Inflammatory macrophage treated with lipopolysaccharide for 4 hours (primary cell): Measurements from ENCODE around the gene CCDC50.

Source experiments
- DNase-seq: peaks from one replicate; pipeline ENCODE4 v3.0.0-alpha.2; 2020

CCDC50 gene

DNA sequence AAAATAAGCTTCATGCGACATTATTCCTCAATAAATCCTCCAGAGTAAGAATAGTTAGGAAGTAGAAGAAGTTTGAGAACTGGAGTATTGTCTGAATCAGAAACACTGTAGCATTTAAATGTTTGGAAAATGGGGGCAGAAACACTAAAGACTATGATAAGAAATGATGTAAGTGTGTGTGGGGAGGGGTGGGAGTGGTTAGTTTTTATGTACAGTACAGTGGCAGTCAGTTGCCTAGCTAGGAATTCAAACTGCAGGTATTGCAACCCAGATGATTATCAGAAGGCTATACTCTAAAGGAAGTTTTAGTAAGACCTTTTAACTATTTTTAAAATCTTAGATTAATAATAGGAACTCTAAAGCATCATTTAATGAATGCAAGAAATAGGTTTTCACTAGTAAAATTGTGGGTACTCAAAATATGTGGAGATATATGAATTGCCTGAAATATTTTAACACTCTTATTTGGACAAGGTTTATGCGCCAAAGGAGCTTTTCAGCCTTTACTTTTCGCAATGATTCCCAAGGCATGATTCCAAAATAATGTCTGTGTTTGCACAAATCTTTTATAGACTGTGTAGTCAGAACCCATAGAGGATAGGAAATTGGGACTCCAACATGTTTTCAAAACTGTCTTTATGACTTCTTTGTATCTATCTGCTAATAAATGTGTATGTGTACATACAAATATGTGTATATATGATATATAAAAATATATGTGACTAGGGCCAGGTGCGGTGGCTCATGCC is 8.0 kb upstream of the CCDC50 start:
- no peak for DNase-seq

DNA sequence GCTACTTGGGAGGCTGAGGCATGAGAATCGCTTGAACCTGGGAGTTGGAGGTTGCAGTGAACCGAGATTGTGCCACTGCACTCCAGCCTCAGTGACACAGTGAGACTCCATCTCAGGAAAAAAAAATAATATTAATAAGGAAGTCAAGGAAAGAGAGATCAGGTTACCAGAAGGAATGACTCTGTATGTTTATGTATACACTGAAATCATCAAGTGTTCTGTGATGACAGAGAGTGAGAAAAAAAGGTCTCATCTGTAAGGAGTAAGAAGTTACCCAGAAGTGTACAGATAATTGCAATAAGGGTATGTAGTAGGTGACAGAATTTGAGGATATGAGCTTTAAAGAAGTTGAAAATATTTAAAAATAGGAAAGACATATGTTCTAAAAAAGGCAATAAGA is 4.3 kb upstream of the CCDC50 start:
- no peak for DNase-seq

DNA sequence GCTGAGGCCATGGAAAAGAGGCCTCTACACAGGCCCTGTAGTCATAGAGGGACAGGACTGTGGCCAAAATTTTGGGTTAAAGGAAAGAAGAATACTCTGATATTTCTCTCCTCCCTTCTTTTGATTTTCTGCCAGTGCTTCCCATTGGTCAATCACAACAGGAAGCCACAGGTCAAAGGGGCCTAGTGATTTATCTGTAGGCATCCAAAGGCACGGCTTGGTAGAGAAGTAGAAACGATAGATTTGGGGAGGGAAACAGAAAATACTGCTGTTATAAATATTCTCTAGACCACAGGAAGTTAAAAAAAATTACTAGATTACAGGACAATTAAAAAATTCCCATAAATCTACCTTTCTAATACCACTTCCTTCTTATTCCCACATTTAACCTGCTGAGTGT is 1.7 kb upstream of the CCDC50 start:
- no peak for DNase-seq

DNA sequence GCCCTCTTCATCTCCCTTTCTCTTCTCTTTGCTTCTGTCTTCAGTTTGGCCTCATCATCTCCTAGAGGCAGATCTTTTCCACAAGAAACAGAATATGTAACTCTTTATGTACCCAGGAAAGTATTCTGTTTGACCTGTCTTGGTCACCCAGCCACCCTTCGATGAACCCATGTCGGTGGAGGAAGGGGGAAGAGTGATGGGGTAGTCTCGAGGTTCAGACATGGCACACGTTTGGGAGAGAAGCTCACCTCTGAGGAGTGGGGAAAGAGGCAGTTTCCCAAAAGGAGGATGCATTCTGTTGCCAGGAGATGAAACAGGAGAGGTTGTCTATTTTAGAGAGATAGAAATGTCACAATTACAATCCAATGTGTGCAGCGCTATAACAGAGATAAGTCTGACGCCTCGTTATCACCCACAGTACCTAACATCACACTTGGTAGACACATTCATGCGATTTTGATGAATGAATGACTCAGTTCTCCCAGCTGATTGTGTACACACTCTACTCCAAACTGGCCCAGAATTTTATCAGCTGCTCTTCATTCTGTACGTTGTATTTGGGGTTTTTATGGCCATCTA is 722 bp upstream of the CCDC50 start:
- no peak for DNase-seq

DNA sequence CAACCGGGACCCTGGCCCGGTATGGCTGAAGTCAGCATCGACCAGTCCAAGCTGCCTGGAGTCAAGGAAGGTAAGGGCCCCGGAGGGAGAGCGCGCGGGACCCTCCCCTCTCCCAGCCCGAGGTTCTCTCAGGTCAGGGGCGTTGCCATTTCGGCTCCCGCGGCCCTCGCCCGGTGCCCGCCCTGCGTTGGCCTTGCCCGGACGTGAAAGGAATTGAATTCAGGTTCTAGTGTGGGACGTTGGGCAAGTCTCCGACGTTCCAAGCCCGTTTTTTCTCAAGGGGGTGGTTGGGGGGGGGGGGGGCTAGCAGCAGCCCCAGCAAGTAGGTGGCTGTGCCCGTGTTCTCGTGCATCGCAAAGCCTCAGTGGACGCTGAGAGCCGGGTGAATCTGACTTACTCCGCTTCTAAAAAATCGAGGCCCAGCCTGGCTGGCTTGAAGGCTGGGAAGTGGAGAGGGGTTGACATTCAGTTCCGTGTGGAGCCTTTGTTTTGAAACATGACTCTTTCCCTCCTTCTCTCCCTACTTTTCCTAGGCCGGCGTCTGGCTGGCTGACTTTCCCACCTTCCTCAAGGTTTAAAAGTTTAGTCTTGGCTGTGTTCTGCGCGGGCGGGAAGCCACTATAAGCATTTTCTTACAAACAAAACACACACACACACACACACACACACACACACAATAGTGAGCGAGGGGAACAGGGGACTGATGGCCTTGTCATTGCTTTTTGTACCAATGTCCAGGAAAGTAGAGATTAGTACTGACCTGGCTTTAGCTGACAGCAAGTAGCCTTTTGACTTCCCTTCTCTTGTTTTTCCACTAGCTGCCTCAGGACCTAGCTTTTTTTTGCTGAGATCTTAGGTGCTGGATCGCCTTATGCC is 698 bp downstream of the CCDC50 start, which contains the start of gene UTS2B:
TSS of gene UTS2B (minus strand) at position 873 of the 876 bp plus-strand sequence. CDS start 48,337 bp downstream, outside the sequence.
- DNase-seq = peak; percentile 38

DNA sequence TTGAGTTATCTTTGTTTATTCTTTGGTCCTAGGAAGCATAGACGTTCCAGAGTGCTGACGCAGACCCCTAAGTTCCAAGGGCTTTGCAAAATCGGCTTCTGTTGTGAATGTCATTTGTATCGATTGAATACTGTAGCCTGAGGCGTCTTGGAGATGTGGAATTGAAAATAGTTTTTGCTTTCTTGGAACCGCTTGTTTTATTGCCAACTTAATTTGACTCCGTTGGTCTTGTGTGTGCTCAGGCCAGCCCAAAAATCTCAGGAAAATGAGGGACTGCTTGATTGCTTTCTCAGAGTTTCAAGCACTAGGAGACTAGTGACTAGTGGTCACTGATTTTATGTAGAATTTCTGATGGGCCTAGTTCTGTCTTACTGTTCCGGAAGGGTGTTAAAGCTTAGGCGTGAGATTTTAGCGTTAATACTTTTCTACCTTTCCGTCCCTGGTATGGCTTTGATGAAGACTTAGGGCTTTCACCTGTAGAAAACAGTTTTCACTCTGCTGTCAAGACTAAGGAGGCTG is 1.4 kb downstream of the CCDC50 start:
- no peak for DNase-seq

DNA sequence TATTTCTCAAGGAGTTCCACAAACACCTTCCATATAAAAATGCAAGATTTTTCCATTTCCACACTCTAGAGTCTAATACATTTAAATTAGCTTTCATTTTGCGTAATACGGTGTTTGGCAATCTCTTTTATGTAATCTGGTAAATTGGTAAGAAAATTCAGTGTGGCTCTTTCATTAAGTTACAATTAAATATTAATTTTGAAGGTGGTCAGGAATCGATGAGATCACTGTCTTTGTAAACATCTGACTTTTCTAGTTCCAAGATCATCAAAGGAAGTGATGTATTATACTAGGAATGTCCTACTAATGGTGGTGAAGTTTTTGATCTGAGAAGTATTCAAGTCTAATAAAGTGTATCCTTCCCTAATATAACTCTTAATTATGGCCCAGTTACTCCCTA is 2.2 kb downstream of the CCDC50 start:
- DNase-seq = peak; percentile 73

DNA sequence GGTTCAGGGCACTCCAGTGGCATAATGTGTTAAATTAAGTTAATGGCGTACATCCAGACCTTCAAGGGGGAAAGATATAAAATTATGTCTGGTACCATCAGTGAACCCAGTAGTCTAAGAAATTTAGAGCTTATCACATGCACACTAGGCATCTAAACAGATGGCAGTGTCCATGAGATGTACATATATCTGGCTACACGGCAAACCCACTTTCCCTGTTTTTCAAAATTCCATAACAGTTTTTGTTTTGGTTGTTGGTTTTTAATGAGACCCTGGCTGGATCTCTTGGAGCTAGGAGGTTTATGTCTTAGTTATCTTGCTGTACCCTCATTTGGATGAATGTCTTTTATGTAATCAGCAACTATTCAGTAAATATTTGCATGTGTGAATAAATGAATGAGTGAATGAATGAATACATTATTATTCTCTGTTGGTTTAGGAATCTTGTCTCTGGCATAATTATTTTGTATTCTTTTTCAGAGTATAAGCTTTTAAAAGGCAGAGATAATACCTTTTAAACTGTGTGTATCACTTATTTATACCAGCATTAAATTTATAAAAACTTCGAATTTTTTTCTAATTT is 4.2 kb downstream of the CCDC50 start:
- no peak for DNase-seq

DNA sequence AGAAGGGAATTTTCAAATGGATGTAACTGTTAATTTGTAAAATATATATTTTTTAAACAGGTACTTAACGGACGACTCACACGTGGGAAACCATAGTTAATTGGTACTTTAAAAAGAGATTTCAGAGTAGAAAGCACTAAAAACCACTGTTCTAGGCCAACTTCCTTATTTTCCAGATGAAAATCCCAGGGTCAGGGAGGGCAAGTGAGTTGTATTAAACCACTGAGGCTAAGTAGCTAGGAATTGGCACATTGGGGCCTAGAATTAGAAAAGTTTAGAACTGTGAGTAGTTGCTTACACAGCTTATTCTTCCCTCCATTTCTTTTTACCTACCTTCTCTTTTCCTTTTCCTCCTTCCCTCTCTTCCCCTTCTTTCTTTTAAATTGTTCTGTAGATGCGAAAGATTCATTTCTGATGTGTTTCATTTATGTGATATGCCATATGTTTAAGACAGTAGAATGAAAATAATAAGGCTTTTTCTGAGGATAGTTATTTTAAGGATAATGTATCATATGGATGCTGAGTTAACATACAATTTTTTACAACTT is 5.2 kb downstream of the CCDC50 start:
- peak; percentile 34 for DNase-seq

DNA sequence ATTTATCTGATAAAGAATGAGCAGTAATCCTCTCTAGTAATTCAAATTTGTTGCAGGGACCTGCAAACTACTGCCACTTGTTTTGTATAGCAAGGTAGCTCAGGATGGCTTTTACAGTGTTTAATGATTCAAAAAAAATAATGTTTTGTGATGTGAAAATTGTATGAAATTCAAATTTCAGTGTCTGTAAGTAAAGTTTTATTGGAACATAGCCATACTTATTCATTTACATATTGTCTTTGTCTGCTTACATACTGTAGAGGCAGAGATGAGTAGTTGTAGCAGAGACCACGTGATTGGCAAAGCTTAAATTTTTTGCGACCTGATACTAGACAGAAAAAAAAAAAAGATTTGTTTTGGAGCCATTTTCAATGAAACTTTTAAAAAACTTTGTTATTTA is 7.6 kb downstream of the CCDC50 start:
- DNase-seq = no peak

DNA sequence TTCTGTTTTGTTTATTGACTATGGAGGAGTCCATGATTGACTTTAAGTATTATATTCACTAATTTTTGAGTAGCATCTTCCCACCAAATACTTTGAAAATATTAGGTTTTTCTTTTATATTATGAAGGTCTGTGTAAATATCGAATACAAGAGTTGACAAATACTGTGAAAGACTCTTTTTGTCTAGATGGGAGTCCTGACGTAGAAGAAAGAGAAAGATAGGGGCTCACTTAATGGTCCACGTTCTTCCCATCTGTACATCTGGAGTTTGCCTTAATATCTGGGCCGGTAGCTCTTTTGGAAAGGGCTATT is 8.9 kb downstream of the CCDC50 start:
- no peak for DNase-seq

DNA sequence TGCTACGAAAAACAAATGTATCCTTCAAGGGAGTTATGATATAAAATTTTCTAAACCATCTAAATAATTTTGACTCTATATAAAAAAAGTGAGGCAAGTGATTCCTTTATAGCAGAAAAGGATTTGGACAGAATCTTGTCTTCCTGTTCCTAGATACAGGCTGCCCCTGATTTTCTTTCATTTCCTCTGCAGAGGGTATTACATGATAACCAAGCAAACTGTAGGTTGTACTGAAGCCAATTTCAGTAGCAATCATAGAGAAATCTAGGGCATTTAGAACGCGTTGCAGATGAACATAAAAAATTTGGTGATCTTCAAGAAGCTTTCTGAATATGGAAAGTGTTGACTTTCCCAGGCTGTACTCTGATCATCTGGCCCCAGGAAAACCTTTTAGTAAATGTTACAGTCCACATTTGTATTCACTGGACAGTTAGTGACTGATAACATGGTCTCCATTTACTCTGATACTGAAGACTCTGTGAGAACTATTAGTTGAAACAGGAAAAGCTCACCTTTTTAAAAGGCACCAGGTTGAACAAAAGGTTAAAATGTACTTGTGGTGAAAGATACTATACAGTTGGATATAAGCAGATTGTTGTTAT is 10.2 kb downstream of the CCDC50 start:
- peak; percentile 52 for DNase-seq

DNA sequence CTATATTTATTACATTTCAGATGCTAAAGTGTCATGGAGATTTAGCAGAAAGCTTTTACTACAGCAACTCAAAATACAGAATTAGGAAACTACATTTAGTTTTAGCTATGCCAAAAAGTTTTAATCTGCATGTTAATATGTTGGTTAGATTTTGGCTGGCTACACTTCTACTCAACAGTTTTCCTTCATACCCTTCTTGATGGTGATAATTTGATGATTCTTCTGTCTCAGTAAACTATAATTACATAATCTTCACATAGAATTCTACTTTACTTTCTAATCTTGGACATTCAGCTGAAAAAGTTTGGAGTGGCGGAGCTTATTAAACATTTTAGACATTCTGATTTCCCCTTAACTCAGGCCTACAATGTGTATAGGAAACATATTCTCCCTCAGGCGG is 11.2 kb downstream of the CCDC50 start:
- DNase-seq = no peak

DNA sequence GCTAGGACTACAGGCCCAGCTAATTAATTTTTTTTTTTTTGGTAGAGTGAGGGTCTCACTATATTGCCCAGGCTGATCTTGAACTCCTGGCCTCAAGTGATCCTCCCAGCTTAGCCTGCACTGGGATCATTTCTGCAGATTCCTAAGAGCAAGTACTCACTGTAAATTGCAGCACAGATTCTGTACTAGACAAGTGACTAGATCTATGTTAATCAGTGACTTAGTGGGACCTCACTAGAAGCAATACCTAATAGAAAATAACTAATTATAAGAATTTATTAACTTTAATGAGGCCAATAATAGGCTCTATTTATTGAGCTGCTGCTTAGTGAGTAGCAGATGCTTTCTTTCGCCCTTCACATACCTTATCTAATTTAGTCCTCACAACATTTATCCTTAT is 11.8 kb downstream of the CCDC50 start:
- no peak for DNase-seq

DNA sequence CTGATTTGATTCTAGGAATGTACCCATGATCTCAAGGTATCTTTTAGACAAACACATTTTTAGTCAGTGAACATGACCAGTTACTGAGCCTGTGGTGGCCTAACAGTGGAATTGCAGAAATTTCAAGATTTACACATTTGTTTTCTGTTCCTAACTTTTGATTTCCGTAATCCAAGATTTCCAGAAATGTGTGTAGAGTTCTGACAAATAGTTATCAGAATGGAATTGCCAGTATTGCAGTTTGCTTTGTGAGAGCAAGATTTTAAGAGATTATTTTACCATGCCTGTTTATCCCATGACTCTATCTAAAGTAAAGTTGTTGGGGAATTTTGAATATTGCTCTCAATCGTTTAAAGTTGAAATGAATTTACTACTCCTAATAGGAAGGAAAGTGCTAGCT is 12.8 kb downstream of the CCDC50 start:
- peak; percentile 41 for DNase-seq

DNA sequence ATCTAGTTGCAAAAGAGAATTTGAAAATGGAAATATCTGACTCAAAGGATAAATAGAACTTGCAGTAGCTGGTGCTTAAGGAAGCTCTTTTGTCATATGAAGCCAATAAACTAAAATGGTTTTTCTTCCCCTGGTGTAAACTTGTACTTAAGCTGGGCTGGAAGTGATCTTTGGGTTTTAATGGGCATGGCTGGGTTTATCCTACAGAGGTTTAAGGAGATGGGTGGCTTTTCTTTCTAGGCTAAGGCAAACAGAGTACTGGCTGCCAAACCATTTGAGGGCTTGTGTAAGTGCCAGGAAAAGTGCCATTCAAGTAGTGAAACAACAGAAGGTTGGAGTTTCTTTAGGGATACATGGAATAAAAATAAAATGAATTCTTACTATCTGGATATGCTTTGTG is 13.2 kb downstream of the CCDC50 start:
- no peak for DNase-seq

DNA sequence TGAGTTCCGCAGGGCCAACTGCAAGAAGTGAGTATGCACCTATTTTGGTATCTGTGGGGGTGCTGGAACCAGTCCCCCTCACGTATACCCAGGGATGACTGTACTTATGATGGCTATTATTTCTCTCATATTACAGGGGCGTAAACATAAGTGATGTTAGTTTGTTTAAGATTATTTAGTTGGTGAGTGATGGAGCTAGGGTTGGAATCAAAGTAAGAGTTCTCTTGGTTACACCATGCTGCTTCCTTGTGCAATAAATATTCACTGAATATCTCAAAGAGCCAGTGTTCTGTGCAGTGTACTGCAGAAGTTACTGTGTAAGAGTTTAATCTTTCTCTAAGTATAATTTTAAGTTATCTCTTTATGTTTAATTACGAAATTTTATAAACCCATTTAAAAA is 13.9 kb downstream of the CCDC50 start:
- no peak for DNase-seq

DNA sequence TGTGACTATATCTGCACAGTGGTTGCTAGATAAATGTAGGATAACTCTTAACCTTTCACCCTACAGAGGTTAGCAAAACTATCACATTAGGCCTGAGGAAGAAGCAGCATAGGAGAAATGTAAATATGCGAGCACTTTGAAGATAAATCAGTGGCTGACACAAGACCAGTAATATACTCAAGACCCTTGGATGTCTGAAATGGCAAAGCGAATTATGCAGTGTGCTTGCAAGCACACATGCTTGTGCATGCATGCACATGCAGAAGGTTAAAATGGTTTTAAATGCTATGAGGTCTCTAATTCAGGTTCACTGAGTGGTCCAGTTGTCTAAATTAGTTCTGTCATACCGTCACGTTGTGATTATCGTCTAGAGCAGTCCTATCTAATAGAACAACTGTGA is 14.7 kb downstream of the CCDC50 start:
- DNase-seq = no peak

DNA sequence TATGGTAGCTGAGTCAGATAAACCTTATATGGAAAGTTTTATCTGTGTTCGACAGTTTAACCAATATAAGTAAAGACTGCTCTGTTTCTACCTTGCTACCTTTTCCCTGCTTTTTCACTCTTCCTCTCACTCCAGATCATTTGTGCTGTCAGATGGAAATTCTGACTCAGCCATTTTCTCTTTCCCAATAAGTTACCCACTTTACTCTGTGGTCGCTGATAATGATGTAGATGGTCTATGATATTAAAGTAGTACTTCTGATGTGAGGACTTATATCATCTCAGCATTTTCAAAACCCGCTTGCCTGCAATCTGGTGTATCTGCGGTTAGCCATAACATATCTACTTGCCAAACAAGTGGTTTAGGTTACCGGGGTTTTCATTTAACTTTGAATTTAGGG is 16.1 kb downstream of the CCDC50 start:
- DNase-seq = no peak

DNA sequence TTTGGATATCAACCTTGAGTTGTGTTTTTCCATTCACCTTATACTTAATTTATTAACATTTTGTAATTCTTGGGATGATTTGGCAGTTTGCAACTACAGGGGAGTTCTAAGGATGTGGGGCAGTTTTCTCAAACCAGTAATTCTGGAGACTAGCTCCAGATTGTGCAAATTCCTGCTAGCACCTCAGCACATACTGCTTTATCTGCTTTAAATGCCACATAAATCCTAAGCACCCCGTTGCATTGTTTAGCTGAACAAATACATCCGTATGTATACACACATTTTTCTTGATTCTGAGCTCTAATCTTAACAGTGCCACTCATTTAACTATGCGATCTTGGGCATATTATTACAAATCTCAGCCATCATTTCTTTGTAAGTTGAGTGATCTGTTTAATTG is 18.0 kb downstream of the CCDC50 start:
- DNase-seq = no peak

DNA sequence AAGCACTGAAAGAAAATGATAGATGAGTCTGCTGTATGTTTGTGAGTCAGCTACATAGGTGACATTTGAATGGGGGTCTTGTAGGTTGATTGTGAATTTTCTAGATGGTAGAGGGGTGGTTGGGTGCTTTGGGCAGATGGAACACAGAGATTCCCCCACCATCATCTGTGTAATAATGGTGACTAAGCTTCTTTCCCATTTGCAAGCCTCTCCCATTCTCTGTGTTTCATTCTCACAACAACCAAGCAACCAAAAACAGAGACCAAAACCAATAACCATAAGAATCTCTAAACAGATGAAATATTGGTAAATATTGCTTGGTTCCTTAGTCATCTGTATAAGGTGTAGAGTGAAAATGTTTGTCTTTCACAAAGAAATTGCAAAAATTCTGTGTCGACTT is 18.9 kb downstream of the CCDC50 start:
- DNase-seq = no peak

DNA sequence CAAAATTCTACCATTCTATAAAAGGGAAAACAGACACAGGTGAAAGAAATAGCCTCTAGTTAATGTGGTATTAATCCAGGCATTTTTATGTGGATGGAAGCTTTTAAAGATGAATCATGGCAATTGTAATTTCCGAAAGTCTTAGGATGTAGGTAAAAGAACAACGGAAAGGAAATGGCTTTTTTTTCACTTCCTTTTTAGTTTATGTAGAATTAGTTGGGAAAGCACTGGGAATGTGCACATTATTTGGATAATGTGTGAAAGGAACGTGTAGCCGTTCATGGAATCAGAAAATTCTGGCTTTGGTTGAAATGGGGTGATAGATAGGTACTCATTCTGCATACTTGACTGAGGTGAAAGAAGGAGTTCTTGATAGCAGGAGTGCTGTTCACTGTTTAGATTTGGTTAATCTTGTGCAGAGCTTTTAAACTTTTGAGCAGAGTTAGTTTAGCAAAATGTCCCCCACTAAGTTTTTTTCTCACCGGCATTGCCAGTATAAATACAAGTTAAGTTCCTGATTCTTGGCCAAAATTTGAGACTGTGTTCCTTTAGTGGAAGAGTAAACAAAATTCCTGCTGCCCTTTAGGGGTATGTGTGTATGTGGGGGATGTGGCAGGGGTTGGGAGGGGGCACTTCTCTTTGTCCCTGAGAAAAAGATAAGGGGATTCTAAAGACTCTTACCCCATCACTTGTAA is 21.3 kb downstream of the CCDC50 start:
- DNase-seq = no peak
